HepG2 (cell line): Measurements from ENCODE around the gene CORO7. TPM values are rescaled to one million over a fixed set of nuclear protein-coding genes. Genes with fewer than 3 reads are reported as not detected.
A peak's percentile ranks its signal among the peaks of the same experiment; 100 is the strongest.

ENCODE experiments used
- ATAD3A ChIP-seq: sonication (generic); formaldehyde crosslinking; IDR thresholded peaks from 2 replicates; pipeline ENCODE4 v1.4.0; 2020; ENCODE audit warnings: missing genetic modification reagents
- CTCF ChIP-seq: sonication (generic); formaldehyde crosslinking; IDR thresholded peaks from 2 replicates; pipeline ENCODE4 v1.5.0; 2020; ENCODE audit warnings: mild to moderate bottlenecking, missing genetic modification reagents, moderate library complexity
- FOXC1 ChIP-seq: sonication (generic); formaldehyde crosslinking; IDR thresholded peaks from 2 replicates; pipeline ENCODE4 v1.8.0; 2022; ENCODE audit warnings: mild to moderate bottlenecking, missing genetic modification reagents, borderline replicate concordance
- HOMEZ ChIP-seq: IDR thresholded peaks from 2 replicates; pipeline ENCODE4 v1.6.1; 2016; ENCODE audit warnings: low read depth
- HOXA9 ChIP-seq: sonication (generic); formaldehyde crosslinking; IDR thresholded peaks from 2 replicates; pipeline ENCODE4 v1.8.1; 2022; ENCODE audit warnings: missing genetic modification reagents, mild to moderate bottlenecking, moderate library complexity, borderline replicate concordance
- ISL2 ChIP-seq: sonication (generic); formaldehyde crosslinking; IDR thresholded peaks from 2 replicates; pipeline ENCODE4 v1.5.0; 2020; ENCODE audit warnings: missing genetic modification reagents
- MAZ ChIP-seq, 2 experiments: sonication (generic) in 1 of 2; formaldehyde crosslinking in 1 of 2; IDR thresholded peaks; 2 replicates each; pipeline versions ENCODE4 v1.5.0 to v1.6.1; 2012 to 2020; ENCODE audit warnings: low read depth in 2 of 2, mild to moderate bottlenecking in 2 of 2, borderline replicate concordance in 1 of 2, improper control_type of control experiment in 1 of 2, low read length in 1 of 2, missing genetic modification reagents in 1 of 2, moderate library complexity in 1 of 2
- PHF20 ChIP-seq: sonication (generic); formaldehyde crosslinking; IDR thresholded peaks from 2 replicates; pipeline ENCODE4 v1.5.0; 2020; ENCODE audit warnings: mild to moderate bottlenecking, missing genetic modification reagents
- RORA ChIP-seq: sonication (generic); formaldehyde crosslinking; IDR thresholded peaks from 2 replicates; pipeline ENCODE4 v1.5.0; 2020; ENCODE audit warnings: mild to moderate bottlenecking, missing genetic modification reagents, moderate library complexity
- TAF1 ChIP-seq: sonication (generic); formaldehyde crosslinking; IDR thresholded peaks from 2 replicates; pipeline ENCODE4 v1.4.0; 2020; ENCODE audit warnings: missing genetic modification reagents
- THAP8 ChIP-seq: sonication (generic); formaldehyde crosslinking; IDR thresholded peaks from 2 replicates; pipeline ENCODE4 v1.5.1; 2020; ENCODE audit warnings: missing genetic modification reagents, mild to moderate bottlenecking, borderline replicate concordance
- ZBED4 ChIP-seq: sonication (generic); formaldehyde crosslinking; IDR thresholded peaks from 2 replicates; pipeline ENCODE4 v1.4.0; 2020; ENCODE audit warnings: missing genetic modification reagents, borderline replicate concordance
- ZC3H13 ChIP-seq: sonication (generic); formaldehyde crosslinking; IDR thresholded peaks from 2 replicates; pipeline ENCODE4 v1.8.1; 2023; ENCODE audit warnings: mild to moderate bottlenecking, missing genetic modification reagents, moderate library complexity
- ZNF281 ChIP-seq: sonication (generic); formaldehyde crosslinking; IDR thresholded peaks from 2 replicates; pipeline ENCODE4 v1.4.0; 2020; ENCODE audit warnings: missing genetic modification reagents, borderline replicate concordance
- ZNF331 ChIP-seq: sonication (generic); formaldehyde crosslinking; IDR thresholded peaks from 2 replicates; pipeline ENCODE4 v1.4.0; 2020; ENCODE audit warnings: missing genetic modification reagents
- ZNF709 ChIP-seq: sonication (generic); formaldehyde crosslinking; IDR thresholded peaks from 2 replicates; pipeline ENCODE4 v1.5.0; 2020; ENCODE audit warnings: mild to moderate bottlenecking, missing genetic modification reagents
- polyA plus RNA-seq, 8 experiments: library from polyadenylated mRNA; depleted of rRNA in 3 of 8; stranded (reverse) in 7 of 8; unstranded in 1 of 8; fragments of >200 nt; fragmentation: Illumina TruSeq in 4 of 8; extraction: Trizol in 4 of 8; gene quantifications; 2 replicates each; pipeline versions ENCODE4 v1.2.1 to v1.2.3, GENCODE V29; 2011 to 2016; ENCODE audit warnings: low read depth in 4 of 8, missing spikeins in 1 of 8, mixed read lengths in 1 of 8; ENCODE audit not compliant: insufficient read depth in 1 of 8
- total RNA-seq, 5 experiments: library from RNA; depleted of rRNA; stranded (reverse); fragments of >200 nt; fragmentation: Illumina TruSeq; extraction: Trizol; gene quantifications; 2 replicates each; pipeline ENCODE4 v1.2.3, GENCODE V29; 2016; ENCODE audit warnings: low read depth in 1 of 5

The CORO7 gene
- total and polyA plus RNA-seq, 2 of the 13 experiments (the other 11 are each of a cell fraction or from before 2014, with no cell fraction given): 9.9 to 14.3 TPM

GRCh38 chr16:4313563-4314531 is 102.5 kb downstream of the CORO7 start (continued):
- TF ChIP-seq ISL2: peak; percentile 47; the same call in 1 of the 2 replicates
- TF ChIP-seq ZNF281 (CRISPR knock-in tag): peak; percentile 53; the same call in 1 of the 2 replicates
- TF ChIP-seq MAZ (IDR thresholded peaks at IDR 0.05; ENCODE audit: borderline replicate concordance, low read depth, low read length): no peak
- TF ChIP-seq MAZ (CRISPR knock-in tag; IDR thresholded peaks at IDR 0.05; ENCODE audit: low read depth): peak; percentile 67; the same call in 1 of the 2 replicates
- TF ChIP-seq PHF20 (CRISPR knock-in tag): 0 out of 2 replicates have a peak, but pooled peaks have one; percentile 12
- TF ChIP-seq FOXC1: peak; percentile 61; the same call in 1 of the 2 replicates
- peak; percentile 37; the same call in 1 of the 2 replicates for TF ChIP-seq TAF1 (CRISPR knock-in tag)
- no peak for TF ChIP-seq ATAD3A (CRISPR knock-in tag)
- no peak for TF ChIP-seq HOXA9
- no peak for TF ChIP-seq THAP8 (CRISPR knock-in tag)
- peak; percentile 25; the same call in 1 of the 2 replicates for TF ChIP-seq ZNF331
- peak; percentile 76; the same call in 1 of the 2 replicates for TF ChIP-seq ZBED4 (CRISPR knock-in tag)
- peak; percentile 89 for TF ChIP-seq CTCF (CRISPR knock-in tag)
- TF ChIP-seq RORA: no peak
- no peak for TF ChIP-seq ZNF709 (CRISPR knock-in tag)
- no peak for TF ChIP-seq ZC3H13 (CRISPR knock-in tag)
- TF ChIP-seq HOMEZ (CRISPR knock-in tag): peak; percentile 89; the same call in 1 of the 2 replicates
